ENCODE results near the gene ORMDL1. TPM values are rescaled to one million over a fixed set of nuclear protein-coding genes. Genes with fewer than 3 reads are reported as not detected.

ORMDL1 gene
- total RNA-seq, 1 donor from 2014 or later = 57.2 TPM

DNA sequence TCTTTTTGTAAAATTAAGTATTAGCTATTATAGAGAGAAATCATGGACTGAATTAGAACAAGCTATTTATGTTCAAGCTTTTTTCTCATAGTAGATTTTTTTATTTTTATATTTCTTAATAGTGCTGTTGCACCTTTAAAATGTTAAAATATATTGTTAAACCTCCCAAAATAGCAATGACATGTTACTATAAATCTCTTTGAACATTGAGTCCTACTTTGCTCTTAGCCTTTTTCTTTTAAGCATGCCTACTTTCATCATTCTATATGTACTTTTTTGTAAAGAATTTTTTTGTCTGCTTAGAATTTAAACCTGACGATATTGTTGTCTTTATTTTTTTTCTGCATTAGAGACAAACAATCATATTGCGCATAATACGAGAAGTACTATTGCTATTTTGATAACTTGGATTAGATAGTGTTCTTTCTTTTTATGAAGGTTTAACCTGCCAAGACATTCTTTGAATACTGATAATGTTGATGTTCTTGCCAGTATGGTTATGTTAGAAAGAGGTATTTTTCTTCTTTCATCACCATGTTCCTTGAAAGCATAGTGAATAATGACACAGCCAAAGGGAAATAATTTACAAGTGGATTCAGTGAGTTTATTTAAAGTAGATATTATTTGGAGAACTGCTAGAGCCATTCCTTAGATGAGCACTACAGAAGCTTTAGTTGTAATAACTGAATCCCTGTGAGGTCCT lies 40.7 kb upstream of the ORMDL1 start:
- peaks cover 11% of the 10 kb centered on the region for H3K4me1 Mint-ChIP-seq (ENCODE audit: unreplicated experiment)
- H3K27ac Mint-ChIP-seq = no peak overlapping the region
- no peaks in the 10 kb centered on the region for H3K9me3 Mint-ChIP-seq
- no peak for TF ChIP-seq CTCF (conservative IDR thresholded peaks at IDR 0.05)
- H3K36me3 Mint-ChIP-seq = peaks cover 17% of the 10 kb centered on the region
- no peak overlapping the region for H3K4me3 Mint-ChIP-seq
- no peak for DNase-seq (ENCODE audit: extremely low spot score, unreplicated experiment)
- no peaks in the 10 kb centered on the region for H3K27me3 Mint-ChIP-seq

DNA sequence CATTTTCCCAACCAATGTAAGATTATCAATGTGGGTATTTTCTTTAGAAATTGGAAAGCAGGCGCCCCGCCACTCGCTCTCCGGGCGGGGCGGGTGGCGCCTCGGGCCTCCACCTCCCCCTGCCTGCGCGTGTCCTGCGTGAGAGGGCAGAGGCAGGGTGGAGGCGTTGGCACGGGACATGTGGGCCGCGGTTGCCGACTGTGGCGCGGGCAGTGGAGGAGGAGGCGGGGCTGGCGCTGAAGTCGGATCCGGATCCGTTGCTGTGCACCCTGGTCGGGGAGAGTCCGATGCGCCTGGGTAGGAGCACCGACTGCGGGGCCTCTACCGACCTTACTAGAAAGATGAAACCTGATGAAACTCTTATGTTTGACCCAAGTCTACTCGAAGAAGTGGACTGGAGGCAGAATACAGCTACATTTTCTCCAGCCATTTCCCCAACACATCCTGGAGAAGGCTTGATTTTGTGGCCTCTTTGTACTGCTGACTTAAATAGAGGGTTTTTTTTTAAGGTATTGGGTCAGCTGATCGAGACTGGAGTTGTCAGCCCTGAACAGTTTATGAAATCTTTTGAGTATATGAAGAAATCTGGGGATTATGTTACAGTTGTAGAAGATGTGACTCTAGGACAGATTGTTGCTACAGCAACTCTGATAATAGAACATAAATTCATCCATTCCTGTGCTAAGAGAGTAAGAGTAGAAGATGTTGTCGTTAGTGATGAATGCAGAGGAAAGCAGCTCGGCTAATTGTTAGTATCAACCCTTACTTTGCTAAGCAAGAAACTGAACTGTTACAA lies 38.0 kb upstream of the ORMDL1 start:
- no peaks in the 10 kb centered on the region for H3K27me3 Mint-ChIP-seq
- no peak for DNase-seq (ENCODE audit: extremely low spot score, unreplicated experiment)
- no peak overlapping the region for H3K27ac Mint-ChIP-seq
- no peak overlapping the region for H3K4me3 Mint-ChIP-seq
- H3K9me3 Mint-ChIP-seq = no peaks in the 10 kb centered on the region
- no peaks in the 10 kb centered on the region for H3K4me1 Mint-ChIP-seq (ENCODE audit: unreplicated experiment)
- H3K36me3 Mint-ChIP-seq = peaks cover 18% of the 10 kb centered on the region
- TF ChIP-seq CTCF (conservative IDR thresholded peaks at IDR 0.05) = no peak

DNA sequence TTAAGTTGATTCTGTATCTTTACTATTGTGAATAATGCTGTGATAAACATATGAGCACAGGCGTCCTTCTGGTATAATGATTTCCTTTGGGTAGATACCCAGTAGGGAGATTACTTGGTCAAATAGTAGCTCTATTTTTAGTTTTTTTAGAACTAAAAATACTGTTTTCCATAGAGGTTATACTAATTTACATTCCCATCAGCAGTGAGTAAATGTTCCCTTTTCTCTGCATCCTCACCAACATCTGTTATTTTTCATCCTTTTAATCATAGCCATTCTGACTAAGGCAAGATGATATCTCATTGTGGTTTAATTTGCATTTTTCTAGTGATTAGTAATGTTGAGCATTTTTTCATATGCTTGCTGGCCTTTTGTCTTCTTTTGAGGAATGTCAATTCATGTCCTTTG lies 35.2 kb upstream of the ORMDL1 start:
- H3K4me1 Mint-ChIP-seq (ENCODE audit: unreplicated experiment) = no peaks in the 10 kb centered on the region
- no peaks in the 10 kb centered on the region for H3K9me3 Mint-ChIP-seq
- peaks cover 18% of the 10 kb centered on the region for H3K36me3 Mint-ChIP-seq
- H3K27me3 Mint-ChIP-seq = no peaks in the 10 kb centered on the region
- no peak for TF ChIP-seq CTCF (conservative IDR thresholded peaks at IDR 0.05)
- H3K4me3 Mint-ChIP-seq = no peak overlapping the region
- H3K27ac Mint-ChIP-seq = no peak overlapping the region
- no peak for DNase-seq (ENCODE audit: extremely low spot score, unreplicated experiment)

DNA sequence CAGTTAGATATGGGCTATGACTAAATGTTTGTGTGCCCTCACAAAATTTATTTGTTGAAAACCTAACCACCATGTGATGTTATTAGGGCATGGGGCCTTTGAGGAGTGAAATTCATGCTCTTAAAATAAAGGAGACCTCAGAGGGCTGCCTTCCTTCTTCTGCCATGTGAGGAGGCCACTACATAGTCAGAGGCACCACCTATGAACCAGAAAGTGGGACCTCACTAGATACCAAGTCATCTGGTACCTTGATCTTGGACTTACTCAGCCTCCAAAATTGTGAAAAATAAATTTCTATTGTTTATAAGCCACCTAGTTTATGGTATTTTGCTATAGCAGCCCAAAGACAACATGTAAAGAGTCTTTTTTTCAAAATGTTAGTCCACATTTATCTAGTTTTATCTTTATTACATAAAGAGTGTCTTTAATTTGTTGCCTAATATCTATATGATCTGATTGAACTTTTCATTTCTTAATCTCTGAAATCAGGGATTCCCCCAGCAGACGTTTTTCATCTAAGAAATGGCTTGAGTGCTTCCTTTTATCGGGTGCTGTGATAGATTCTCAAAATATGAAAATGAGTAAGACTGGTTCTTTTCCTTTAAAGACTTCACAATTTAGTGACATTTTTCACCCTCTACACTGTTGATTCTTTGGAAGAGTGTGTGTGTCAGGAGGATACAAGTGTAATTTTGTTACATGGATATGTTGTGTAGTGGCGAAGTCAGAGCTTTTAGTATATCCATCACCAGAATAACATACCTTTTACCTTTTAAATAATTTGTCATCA lies 34.3 kb upstream of the ORMDL1 start:
- no peak for DNase-seq (ENCODE audit: extremely low spot score, unreplicated experiment)
- no peak overlapping the region for H3K4me3 Mint-ChIP-seq
- H3K36me3 Mint-ChIP-seq = peaks cover 25% of the 10 kb centered on the region
- no peaks in the 10 kb centered on the region for H3K27me3 Mint-ChIP-seq
- H3K4me1 Mint-ChIP-seq (ENCODE audit: unreplicated experiment) = no peaks in the 10 kb centered on the region
- no peak for TF ChIP-seq CTCF (conservative IDR thresholded peaks at IDR 0.05)
- H3K9me3 Mint-ChIP-seq = no peaks in the 10 kb centered on the region
- H3K27ac Mint-ChIP-seq = no peak overlapping the region

DNA sequence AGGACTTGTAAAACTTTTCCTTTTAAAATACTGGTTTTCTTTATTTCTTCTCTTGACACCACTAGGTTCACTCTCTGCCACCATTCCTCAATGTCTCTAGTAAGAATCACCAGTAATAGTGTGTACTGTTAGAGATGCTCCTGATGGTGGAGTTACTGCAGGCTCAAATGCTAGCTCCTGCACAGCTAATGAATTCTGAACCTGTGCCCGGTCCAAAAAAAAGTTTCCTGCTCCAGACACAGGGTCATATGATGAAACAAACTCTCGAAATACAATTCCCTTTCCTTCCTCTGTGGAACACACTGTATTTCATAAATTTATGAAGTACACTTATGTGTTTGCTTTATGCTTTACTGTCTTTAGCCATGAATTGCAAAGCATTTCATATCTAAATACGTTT lies 19.3 kb upstream of the ORMDL1 start:
- no peak for DNase-seq (ENCODE audit: extremely low spot score, unreplicated experiment)
- TF ChIP-seq CTCF (conservative IDR thresholded peaks at IDR 0.05) = no peak
- peaks cover 3% of the 10 kb centered on the region for H3K36me3 Mint-ChIP-seq
- H3K27me3 Mint-ChIP-seq = no peaks in the 10 kb centered on the region
- H3K9me3 Mint-ChIP-seq = no peaks in the 10 kb centered on the region
- no peak overlapping the region for H3K4me3 Mint-ChIP-seq
- H3K27ac Mint-ChIP-seq = no peak overlapping the region
- no peaks in the 10 kb centered on the region for H3K4me1 Mint-ChIP-seq (ENCODE audit: unreplicated experiment)

Measured in type B pancreatic cell (in vitro differentiated cells).